Measurements from ENCODE around the gene RABGAP1L.

DNA sequence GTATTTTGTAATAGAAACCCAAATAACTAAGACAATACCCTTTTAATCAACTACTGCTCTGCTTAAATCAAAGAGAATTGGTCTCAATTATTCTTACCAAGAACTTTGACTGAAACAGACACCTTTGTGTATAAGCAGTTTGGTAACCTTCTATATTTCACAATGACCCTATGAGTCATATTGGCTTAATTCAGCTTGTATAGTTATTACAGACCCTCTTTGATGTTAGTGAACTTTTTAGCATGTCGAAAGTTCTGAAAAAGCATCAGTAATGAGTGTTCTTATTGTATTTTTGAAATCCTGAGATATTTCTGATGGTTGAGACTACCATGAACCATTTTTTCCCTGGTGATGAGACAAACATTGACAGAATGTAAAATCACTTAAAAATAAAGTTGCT is 43.3 kb upstream of the RABGAP1L start:
- TF ChIP-seq, protein P1, sequence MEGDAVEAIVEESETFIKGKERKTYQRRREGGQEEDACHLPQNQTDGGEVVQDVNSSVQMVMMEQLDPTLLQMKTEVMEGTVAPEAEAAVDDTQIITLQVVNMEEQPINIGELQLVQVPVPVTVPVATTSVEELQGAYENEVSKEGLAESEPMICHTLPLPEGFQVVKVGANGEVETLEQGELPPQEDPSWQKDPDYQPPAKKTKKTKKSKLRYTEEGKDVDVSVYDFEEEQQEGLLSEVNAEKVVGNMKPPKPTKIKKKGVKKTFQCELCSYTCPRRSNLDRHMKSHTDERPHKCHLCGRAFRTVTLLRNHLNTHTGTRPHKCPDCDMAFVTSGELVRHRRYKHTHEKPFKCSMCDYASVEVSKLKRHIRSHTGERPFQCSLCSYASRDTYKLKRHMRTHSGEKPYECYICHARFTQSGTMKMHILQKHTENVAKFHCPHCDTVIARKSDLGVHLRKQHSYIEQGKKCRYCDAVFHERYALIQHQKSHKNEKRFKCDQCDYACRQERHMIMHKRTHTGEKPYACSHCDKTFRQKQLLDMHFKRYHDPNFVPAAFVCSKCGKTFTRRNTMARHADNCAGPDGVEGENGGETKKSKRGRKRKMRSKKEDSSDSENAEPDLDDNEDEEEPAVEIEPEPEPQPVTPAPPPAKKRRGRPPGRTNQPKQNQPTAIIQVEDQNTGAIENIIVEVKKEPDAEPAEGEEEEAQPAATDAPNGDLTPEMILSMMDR (IDR thresholded peaks at IDR 0.05): no peak
- no peak for TF ChIP-seq POLR2AphosphoS5 (IDR thresholded peaks at IDR 0.05)
- TF ChIP-seq EP300 (IDR thresholded peaks at IDR 0.05): no peak
